ENCODE results near the gene CDH23. TPM values are rescaled to one million over a fixed set of nuclear protein-coding genes. Genes with fewer than 3 reads are reported as not detected.

Gene CDH23
- total RNA-seq, 2 donors from 2014 or later = 3.9 to 4.4 TPM

DNA sequence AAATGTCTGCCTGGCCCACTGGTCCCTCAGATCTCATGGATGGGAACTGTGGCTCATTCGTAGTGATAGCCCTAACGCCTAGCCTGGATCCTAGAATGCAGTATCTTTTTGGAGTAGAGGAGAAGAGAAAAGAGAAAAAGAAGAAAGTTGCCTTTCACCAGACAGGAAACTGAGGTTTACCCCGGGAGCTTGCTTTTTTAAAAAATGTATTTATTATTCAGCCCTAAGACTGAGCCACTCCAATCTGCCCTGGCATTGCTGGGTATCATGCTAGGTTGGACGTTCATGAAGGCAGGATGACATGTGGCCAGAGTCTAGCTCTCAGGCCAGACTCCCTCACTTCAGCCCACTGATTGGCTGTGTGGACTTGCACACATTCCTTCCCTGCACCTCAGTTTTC lies 344.3 kb downstream of the CDH23 start:
- TF ChIP-seq CTCF (IDR thresholded peaks at IDR 0.05) = no peak
- H3K36me3 ChIP-seq = no peaks in the 10 kb centered on the region
- H3K4me1 ChIP-seq = peaks cover 0 to 39% of the 10 kb centered on the region in 2 donors
- no peak for DNase-seq (ENCODE audit: low spot score)
- no peak overlapping the region for H3K27ac ChIP-seq
- peaks cover 0 to 6% of the 10 kb centered on the region in 2 donors for H3K9me3 ChIP-seq
- H3K4me3 ChIP-seq = no peak overlapping the region
- H3K27me3 ChIP-seq = no peaks in the 10 kb centered on the region

DNA sequence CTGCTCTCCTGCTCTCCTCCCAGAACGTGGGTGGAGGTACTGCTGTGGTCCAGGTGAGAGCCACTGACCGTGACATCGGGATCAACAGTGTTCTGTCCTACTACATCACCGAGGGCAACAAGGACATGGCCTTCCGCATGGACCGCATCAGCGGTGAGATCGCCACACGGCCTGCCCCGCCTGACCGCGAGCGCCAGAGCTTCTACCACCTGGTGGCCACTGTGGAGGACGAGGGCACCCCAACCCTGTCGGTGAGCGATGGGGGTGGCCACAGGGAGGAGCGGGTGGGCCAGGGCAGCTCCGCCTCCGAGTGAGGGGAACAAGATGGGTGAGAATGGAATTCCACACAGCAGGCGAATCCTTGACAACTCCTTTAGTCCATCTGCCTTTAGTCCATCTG lies 345.0 kb downstream of the CDH23 start:
- peaks cover 0 to 6% of the 10 kb centered on the region in 2 donors for H3K9me3 ChIP-seq
- peaks cover 0 to 39% of the 10 kb centered on the region in 2 donors for H3K4me1 ChIP-seq
- DNase-seq (ENCODE audit: low spot score) = no peak
- no peak overlapping the region for H3K27ac ChIP-seq
- no peaks in the 10 kb centered on the region for H3K36me3 ChIP-seq
- no peak for TF ChIP-seq CTCF (IDR thresholded peaks at IDR 0.05)
- H3K27me3 ChIP-seq = no peaks in the 10 kb centered on the region
- no peak overlapping the region for H3K4me3 ChIP-seq

- no peak overlapping the region for H3K4me3 ChIP-seq
- no peaks in the 10 kb centered on the region for H3K36me3 ChIP-seq
- H3K27ac ChIP-seq = no peak overlapping the region
- H3K4me1 ChIP-seq = peaks cover 0 to 40% of the 10 kb centered on the region in 2 donors
- no peak for TF ChIP-seq CTCF (IDR thresholded peaks at IDR 0.05)
- H3K27me3 ChIP-seq = no peaks in the 10 kb centered on the region
- no peak for DNase-seq (ENCODE audit: low spot score)
- peaks cover 0 to 6% of the 10 kb centered on the region in 2 donors for H3K9me3 ChIP-seq
Measured at GRCh38 chr10:71742301-71743088, 345.8 kb downstream of the CDH23 start.

- H3K4me3 ChIP-seq = no peak overlapping the region
- TF ChIP-seq CTCF (IDR thresholded peaks at IDR 0.05) = no peak
Measured at GRCh38 chr10:71743089-71743838, 346.5 kb downstream of the CDH23 start.

DNA sequence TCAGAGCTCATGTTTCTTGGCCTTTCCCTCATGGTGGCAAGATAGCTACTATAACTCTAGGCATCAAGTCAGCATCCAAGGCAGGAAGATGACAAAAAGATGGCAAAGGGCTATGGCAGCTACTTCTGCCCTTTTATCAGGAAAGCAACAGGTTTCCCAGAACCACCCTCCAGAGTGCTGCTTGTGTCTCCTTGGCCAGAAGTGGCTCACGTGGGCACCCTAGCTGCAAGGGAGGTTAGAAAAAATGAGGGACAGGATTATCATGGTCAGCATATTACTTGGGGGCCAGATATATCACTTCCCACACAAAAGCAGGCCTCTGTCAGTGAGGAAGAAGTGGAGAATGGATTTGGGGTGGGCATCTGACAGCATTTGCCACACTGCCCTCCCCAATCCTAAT lies 347.1 kb downstream of the CDH23 start:
- Histone ChIP-seq H3K9me3 (peaks cover 0 to 6% of the 10 kb centered on the region in 2 donors), H3K4me1 (peaks cover 0 to 51% of the 10 kb centered on the region in 2 donors), H3K36me3 (no peaks in the 10 kb centered on the region), H3K27ac (no peak overlapping the region), H3K27me3 (no peaks in the 10 kb centered on the region), H3K4me3 (no peak overlapping the region)
- TF ChIP-seq CTCF (IDR thresholded peaks at IDR 0.05) = no peak
- DNase-seq (ENCODE audit: low spot score) = no peak

More at GRCh38 chr10:71743089-71743838, 346.5 kb downstream of the CDH23 start:
- H3K27ac ChIP-seq = no peak overlapping the region
- H3K27me3 ChIP-seq = no peaks in the 10 kb centered on the region
- H3K36me3 ChIP-seq = no peaks in the 10 kb centered on the region
- peaks cover 0 to 6% of the 10 kb centered on the region in 2 donors for H3K9me3 ChIP-seq
- no peak for DNase-seq (ENCODE audit: low spot score)
- peaks cover 0 to 45% of the 10 kb centered on the region in 2 donors for H3K4me1 ChIP-seq

Data from right atrium auricular region (tissue), 2 donors.